Activated naive CD4-positive, alpha-beta T cell treated with anti-CD3 and anti-CD28 coated beads, Interleukin-2, amount 50 U/mL, for 24 hours (primary cell): ENCODE results near the gene MAGOH.

Experiments
- H3K27ac Mint-ChIP-seq: one replicate; pipeline ENCODE4 v1.8.0; 2021; ENCODE audit warnings: mild to moderate bottlenecking, mixed read lengths
- H3K27me3 Mint-ChIP-seq: one replicate; pipeline ENCODE4 v1.8.0; 2021; ENCODE audit warnings: mixed read lengths
- H3K36me3 Mint-ChIP-seq: one replicate; pipeline ENCODE4 v1.8.0; 2021; ENCODE audit warnings: mixed read lengths
- H3K4me1 Mint-ChIP-seq: one replicate; pipeline ENCODE4 v1.8.0; 2021; ENCODE audit warnings: mixed read lengths
- H3K4me3 Mint-ChIP-seq: one replicate; pipeline ENCODE4 v1.8.0; 2021; ENCODE audit warnings: mild to moderate bottlenecking, mixed read lengths
- H3K9me3 Mint-ChIP-seq: one replicate; pipeline ENCODE4 v1.8.0; 2021; ENCODE audit warnings: mixed read lengths

Gene MAGOH

DNA sequence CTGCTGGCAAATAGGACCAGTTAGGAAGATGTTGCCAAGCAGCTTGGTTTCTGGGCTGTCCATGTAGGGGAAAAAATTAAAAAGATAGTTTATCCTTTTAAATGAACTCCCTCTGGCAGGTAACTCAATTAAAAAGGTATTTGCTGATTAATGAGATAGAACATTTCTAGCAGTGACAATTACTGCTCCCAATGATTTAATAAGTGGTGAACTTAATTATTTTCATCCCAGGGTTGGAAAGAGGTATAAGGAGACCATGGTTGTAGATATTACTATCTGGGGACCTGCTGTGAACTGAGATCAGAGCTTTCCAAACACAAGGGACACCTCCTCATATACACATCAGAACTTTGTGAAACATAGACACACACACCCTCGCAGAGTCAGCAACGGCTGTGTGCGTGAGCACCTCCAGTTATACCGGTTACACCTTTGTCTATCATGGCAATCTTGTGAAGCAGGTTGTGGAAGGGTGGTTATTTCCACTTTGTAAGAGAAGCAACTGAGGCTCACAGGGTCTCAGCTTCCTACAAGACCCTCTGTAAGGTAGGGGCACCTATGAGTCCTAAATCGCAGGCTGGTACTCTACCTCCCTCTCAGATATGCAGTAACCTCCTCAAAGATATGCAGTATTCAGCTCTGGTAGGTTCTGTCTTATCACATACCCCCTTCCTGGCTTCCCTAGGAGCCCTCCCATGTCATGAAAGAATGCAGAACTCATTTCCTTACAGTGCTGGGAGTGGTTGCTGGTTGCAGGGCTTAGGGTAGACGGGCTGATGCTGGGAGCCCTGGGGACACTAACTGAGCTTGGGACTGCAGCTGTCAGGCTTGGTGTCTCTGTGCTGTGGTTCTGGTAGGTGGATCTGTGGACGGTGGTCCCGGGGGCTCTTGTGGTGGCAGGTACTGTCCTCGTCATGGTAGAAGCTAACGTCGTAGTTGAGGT lies 18.5 kb upstream of the MAGOH start:
- Mint-ChIP-seq H3K9me3 (no peaks in the 10 kb centered on the region), H3K27me3 (no peaks in the 10 kb centered on the region), H3K4me3 (no peak overlapping the region), H3K27ac (no peak overlapping the region), H3K4me1 (no peaks in the 10 kb centered on the region), H3K36me3 (peaks cover 7% of the 10 kb centered on the region)

DNA sequence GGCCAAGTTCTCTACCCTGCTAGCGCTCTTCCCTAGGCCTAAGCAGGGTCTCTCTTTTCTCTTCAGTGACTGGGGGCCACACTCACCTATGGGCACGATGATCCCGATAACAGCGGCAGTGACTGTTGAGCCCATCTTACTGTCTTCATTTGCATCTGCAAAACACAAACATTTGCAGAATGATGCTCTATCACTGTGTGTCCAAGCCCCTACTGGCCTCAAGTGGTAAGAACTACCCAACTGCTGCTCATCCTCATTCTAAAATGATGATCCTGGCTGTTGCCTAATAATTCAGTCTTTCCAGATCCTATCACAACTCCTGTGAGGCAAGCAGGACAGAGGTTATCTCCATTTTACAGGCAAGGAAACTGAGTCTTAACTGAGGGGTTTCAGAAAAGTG lies 16.7 kb upstream of the MAGOH start:
- no peak overlapping the region for H3K4me3 Mint-ChIP-seq
- H3K36me3 Mint-ChIP-seq, result peaks cover 12% of the 10 kb centered on the region
- H3K27ac Mint-ChIP-seq, result no peak overlapping the region
- H3K4me1 Mint-ChIP-seq, result no peaks in the 10 kb centered on the region
- no peaks in the 10 kb centered on the region for H3K9me3 Mint-ChIP-seq
- no peaks in the 10 kb centered on the region for H3K27me3 Mint-ChIP-seq

DNA sequence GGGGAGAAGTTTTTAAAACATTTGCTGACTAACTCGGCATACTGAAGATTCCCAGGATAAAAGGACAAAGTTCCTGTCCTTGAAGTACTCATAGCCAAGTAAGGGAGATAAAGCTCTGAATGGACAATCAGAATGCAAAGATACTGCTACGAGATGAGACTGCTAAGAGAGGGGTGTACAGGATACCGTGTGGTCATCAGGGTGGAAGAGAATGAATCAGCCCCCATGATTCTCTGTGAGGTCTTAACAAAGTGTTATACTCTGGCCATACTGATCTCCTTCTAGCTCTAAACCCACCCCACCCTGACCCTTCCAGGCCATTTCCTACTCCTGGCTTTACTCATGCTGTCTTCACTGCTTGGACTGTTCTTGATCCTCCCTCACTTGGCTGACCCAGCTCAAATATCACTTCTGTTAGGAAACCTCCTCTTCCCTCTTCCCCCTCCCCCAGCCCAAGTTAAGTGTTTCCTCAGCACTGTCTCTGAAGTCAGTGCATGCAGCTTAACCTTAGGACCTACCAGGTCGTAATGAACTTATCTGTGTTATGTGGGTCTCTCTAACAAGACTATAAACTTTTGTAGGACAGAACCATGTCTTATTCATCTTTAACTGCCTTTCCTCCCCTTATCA lies 15.8 kb upstream of the MAGOH start:
- Mint-ChIP-seq H3K36me3 (peaks cover 12% of the 10 kb centered on the region), H3K27me3 (no peaks in the 10 kb centered on the region), H3K9me3 (no peaks in the 10 kb centered on the region), H3K4me3 (no peak overlapping the region), H3K27ac (no peak overlapping the region), H3K4me1 (no peaks in the 10 kb centered on the region)

DNA sequence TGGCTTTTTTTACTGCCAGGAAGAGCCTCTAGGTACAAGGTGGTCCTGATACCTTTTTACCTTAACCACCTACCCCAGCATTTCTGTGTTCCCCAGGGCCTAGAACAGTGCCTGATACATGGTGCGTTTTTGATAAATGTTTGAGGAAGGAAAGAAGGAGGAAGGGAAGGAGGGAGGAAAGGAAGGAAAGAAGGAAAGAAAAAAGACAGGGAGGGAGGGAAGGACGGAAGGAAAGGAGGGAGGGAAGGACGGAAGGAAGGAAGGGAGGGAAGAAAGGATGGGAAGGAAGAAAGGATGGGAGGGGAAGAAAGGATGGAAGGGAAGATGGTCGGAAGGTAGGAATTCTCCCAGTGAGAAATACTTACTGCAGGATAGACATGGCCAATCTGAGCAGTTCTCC lies 12.0 kb upstream of the MAGOH start:
- Mint-ChIP-seq H3K4me3 (no peak overlapping the region), H3K9me3 (no peaks in the 10 kb centered on the region), H3K27me3 (no peaks in the 10 kb centered on the region), H3K36me3 (peaks cover 12% of the 10 kb centered on the region), H3K4me1 (no peaks in the 10 kb centered on the region), H3K27ac (no peak overlapping the region)

DNA sequence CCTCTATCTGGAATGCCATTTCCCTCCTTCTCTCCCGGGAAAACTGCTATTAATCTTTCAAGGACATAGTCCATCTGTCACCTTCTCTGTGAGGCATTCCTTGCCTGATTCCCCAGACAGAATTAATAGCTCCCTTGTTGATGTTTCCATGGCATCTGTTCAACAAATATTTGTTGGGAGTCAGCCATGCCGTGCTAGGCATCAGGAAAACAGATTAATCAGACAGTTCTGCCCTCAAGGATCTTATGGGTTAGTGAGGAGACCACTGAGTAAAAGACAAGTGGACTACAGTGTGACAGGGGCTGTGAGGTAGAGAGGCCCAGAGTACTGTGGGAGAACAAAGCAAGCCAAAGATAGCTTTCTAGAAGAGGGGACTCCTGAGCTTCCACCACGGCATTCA lies 11.4 kb upstream of the MAGOH start:
- no peaks in the 10 kb centered on the region for H3K4me1 Mint-ChIP-seq
- H3K27ac Mint-ChIP-seq, result no peak overlapping the region
- peaks cover 12% of the 10 kb centered on the region for H3K36me3 Mint-ChIP-seq
- no peak overlapping the region for H3K4me3 Mint-ChIP-seq
- no peaks in the 10 kb centered on the region for H3K27me3 Mint-ChIP-seq
- H3K9me3 Mint-ChIP-seq, result no peaks in the 10 kb centered on the region

DNA sequence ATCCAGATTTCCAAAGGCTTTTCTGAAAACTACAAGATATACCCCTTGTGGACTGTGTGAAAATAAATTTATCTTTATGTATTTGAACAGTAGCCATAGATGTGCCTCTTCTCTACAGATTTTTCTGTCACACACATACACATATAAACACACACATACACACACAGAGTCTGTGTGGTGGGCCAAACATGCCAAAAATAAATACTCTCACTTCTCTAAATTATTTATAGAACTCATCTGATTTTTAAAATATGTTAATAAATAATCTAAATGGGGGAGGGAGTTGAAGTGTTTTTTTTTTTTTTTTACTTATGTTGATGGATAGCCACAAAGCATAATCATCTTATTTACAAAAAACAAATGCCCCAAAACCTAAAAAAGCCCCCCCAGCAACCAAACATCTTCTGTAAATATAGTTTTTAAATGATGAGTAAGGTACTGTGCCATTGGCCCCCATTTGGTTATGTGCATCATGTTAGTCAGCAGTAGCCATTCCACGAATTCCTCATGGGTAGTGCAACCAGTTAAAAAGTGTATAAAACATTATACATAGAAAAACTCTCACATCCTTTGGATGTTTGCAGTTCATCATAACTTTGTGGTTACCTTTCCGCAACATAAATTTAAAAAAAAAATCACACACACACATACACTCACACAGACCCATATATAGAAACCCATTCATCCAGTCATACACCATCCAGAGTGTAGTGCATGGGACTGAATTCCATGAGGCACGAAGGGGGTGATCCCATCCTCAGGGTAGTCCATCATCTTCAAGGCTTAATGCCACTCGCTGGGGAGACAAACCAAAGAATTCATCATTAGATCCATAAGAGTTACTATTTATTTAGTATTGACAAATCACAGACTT lies 8.2 kb upstream of the MAGOH start:
- Mint-ChIP-seq H3K9me3 (no peaks in the 10 kb centered on the region), H3K4me3 (no peak overlapping the region), H3K27me3 (no peaks in the 10 kb centered on the region), H3K27ac (no peak overlapping the region), H3K36me3 (peaks cover 9% of the 10 kb centered on the region), H3K4me1 (no peaks in the 10 kb centered on the region)

DNA sequence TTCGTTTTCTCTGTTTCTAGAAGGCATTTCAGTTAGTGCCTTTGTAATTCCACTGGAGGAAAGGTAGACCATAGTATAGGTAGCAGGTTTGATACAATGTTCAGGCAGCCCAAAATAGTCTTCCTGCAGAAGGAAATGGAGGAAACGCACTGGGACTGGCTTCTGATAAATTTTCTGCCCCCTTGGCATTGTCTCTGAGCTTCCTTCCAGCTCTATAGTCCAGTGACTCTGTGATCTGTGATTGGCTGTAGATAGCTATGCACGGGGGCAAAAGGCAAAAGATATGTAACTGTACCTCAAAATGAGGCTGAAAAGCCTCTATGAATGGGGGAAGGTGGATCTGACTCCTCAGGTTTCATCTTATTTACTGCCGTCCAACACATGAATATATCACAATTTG lies 5.8 kb upstream of the MAGOH start:
- H3K4me3 Mint-ChIP-seq, result no peak overlapping the region

DNA sequence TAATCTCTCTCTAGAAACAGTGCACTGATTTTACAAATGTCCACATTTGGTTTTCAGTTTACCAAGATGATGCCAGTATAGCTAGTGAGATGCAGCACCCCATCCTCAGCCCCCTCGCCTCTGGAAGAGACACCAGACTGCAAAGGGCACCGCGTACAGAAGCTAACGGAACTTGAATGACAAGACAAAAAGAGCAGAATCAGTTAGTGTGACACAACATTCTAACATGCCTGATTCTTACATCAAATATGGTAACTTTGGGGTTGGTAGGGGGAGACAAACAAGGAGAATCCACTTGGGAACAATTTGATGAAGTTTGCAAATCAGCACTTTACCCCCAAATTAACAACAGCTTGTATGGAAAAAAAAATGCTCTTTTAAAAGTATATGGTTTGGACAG lies 4.1 kb upstream of the MAGOH start:
- no peak overlapping the region for H3K4me3 Mint-ChIP-seq
- no peaks in the 10 kb centered on the region for H3K27me3 Mint-ChIP-seq
- H3K4me1 Mint-ChIP-seq, result peaks cover 17% of the 10 kb centered on the region
- H3K9me3 Mint-ChIP-seq, result no peaks in the 10 kb centered on the region
- no peak overlapping the region for H3K27ac Mint-ChIP-seq
- no peaks in the 10 kb centered on the region for H3K36me3 Mint-ChIP-seq

More for the DNA sequence above, 5.8 kb upstream of the MAGOH start:
- Mint-ChIP-seq H3K9me3 (no peaks in the 10 kb centered on the region), H3K27ac (no peak overlapping the region), H3K36me3 (peaks cover 2% of the 10 kb centered on the region), H3K27me3 (no peaks in the 10 kb centered on the region), H3K4me1 (peaks cover under 1% of the 10 kb centered on the region)

DNA sequence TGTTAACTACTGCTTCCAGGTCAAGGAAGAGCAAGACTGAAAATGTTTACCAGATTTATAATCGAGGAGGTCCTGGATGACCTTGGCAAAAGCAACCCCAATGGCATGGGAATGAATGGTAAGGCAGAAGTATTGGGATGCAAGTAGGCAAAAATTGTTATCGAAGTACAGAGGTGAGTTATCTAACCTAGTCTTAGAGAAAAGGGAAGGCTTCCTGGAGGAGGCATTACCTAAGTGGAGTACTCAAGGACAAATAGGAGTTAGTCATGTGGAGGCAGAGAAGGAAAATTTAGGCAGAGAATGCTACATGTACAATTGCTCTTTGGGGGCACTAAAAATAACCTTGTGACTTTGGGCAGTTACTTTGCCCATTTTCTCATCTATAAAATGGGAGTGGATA lies 3.5 kb upstream of the MAGOH start:
- Mint-ChIP-seq H3K27me3 (no peaks in the 10 kb centered on the region), H3K4me3 (no peak overlapping the region), H3K36me3 (no peaks in the 10 kb centered on the region), H3K9me3 (no peaks in the 10 kb centered on the region), H3K27ac (no peak overlapping the region), H3K4me1 (peaks cover 21% of the 10 kb centered on the region)

DNA sequence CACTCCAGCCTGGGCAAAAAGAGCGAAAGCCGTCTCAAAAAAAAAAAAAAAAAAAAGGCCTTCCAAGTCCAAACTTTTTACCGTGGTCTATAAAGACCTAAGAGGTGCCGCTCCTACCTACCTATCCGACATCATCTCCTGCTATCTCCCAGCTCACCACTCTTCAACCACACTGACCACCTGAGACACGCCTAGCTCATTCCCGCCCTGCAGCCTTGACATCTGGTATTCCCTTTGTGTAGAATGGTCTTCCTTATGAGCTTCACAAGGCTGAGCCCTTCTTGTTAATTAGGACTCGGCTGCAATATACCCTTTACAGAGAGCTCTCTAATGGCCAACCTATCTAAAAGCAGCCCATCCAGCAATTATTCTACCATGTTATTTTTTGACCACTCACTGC lies 680 bp downstream of the MAGOH start:
- Mint-ChIP-seq H3K4me1 (peaks cover 32% of the 10 kb centered on the region), H3K4me3 (peak overlapping the region; percentile 94), H3K27ac (peak overlapping the region; percentile 70), H3K27me3 (no peaks in the 10 kb centered on the region), H3K9me3 (no peaks in the 10 kb centered on the region), H3K36me3 (peaks cover 3% of the 10 kb centered on the region)

DNA sequence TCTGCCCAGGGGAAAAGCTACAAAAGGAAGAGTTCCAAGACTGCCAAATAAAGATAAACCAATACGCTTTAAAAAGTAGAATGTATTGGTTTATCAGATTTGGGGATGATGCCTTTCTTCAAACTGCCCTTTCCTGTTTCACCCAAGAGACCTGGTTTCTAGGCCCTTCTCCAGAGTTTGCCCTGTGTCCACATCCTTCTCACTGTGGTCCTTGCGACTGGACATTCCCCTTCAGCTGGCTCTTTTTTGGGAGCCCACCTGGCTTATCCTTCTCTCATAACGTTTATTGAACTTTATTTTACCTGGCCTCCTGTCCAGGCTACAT lies 17.4 kb downstream of the MAGOH start:
- no peaks in the 10 kb centered on the region for H3K36me3 Mint-ChIP-seq
- H3K27me3 Mint-ChIP-seq, result no peaks in the 10 kb centered on the region
- H3K4me1 Mint-ChIP-seq, result peaks cover 25% of the 10 kb centered on the region
- H3K9me3 Mint-ChIP-seq, result no peaks in the 10 kb centered on the region
- peak overlapping the region; percentile 97 for H3K27ac Mint-ChIP-seq
- peak overlapping the region; percentile 91 for H3K4me3 Mint-ChIP-seq

DNA sequence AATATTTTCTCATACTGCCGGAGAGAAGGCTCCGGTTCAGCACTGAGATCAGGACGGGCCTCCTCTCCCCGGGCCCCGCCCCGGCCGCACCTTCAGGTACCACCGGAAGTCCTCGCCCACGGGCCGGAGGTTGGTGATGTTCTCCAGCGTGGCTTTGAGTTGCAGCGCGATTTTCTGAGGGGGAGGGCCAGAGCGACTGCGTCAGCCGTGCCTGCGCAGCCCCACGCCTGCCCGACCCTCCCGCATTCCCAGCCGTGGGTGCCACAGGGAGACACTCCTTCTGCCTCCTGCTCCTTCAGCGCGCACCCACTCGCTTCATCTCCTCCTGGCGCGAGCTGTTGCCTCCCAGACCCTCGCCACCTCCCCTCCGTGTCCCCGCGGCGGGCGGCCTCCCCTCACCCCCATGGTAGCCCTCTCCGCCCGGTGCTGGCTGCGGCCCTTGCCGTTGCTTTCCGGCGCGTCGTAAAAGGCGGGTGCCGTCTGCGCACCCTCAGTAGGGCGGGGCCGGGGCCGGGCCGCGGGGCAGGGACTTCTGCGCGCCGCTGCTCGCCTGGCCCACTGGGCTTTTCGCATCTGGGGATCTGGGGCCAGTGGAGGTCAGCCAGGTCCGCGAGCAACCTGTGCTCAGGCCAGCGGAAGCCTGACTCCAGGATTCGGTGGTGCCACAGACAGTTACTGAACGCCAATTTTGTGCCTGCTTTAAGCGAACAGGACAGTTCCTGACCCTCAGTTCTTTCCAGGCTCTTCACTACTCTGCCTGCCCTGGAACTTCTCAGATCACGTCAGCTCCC lies 18.0 kb downstream of the MAGOH start, which contains the start of gene CZIB:
CZIB (minus strand) TSS at position 464 of the 791 bp plus-strand sequence; CDS start at position 405, 59 bp downstream.
- Mint-ChIP-seq H3K27me3 (no peaks in the 10 kb centered on the region), H3K27ac (peak within 1 kb of the TSS; percentile 97), H3K4me1 (peaks cover 25% of the 10 kb centered on the region), H3K9me3 (no peaks in the 10 kb centered on the region), H3K36me3 (no peaks in the 10 kb centered on the region), H3K4me3 (peak within 1 kb of the TSS; percentile 91)

DNA sequence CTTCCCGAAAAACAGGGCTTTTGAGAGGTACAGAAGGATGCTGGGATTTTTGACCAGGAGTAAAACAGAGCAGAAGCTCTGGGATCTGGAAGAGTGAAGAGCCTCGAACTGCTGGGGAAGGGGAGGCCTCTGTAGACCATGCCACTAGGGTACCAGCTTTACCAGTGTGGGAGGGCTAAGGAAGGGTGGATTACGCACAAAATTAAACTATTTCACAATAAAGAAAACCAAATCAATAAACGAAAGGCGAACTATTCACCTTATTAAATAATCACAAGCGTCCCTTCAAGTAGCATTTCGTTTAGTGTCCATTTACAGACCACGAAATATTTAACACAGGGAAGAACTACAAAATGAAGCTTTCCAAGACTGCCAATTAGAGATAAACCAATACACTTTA lies 18.6 kb downstream of the MAGOH start:
- H3K9me3 Mint-ChIP-seq, result no peaks in the 10 kb centered on the region
- peaks cover 25% of the 10 kb centered on the region for H3K4me1 Mint-ChIP-seq
- H3K36me3 Mint-ChIP-seq, result no peaks in the 10 kb centered on the region
- peak overlapping the region; percentile 91 for H3K4me3 Mint-ChIP-seq
- peak overlapping the region; percentile 97 for H3K27ac Mint-ChIP-seq
- no peaks in the 10 kb centered on the region for H3K27me3 Mint-ChIP-seq

DNA sequence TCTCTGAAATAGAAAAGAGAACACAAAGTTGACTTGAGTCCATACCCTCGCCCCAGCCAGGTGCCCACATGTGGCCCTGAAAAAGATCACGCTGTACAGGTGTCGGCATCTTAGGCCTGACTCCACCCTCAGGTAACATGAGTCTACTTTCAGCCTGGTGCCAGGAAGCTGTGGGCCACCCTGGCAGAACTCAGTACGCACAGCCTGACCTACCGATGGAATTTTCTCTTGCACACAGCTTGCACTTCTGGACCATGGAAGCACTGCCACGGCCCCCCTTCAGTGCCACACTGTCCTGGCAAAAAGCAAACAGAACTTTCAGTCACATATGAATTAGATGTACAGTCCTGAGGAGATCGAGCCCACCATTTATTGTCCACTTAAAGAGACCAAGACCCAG lies 20.1 kb downstream of the MAGOH start:
- Mint-ChIP-seq H3K27me3 (no peaks in the 10 kb centered on the region), H3K9me3 (no peaks in the 10 kb centered on the region), H3K27ac (peak overlapping the region; percentile 17), H3K4me3 (peak overlapping the region; percentile 15), H3K4me1 (peaks cover 25% of the 10 kb centered on the region), H3K36me3 (no peaks in the 10 kb centered on the region)

DNA sequence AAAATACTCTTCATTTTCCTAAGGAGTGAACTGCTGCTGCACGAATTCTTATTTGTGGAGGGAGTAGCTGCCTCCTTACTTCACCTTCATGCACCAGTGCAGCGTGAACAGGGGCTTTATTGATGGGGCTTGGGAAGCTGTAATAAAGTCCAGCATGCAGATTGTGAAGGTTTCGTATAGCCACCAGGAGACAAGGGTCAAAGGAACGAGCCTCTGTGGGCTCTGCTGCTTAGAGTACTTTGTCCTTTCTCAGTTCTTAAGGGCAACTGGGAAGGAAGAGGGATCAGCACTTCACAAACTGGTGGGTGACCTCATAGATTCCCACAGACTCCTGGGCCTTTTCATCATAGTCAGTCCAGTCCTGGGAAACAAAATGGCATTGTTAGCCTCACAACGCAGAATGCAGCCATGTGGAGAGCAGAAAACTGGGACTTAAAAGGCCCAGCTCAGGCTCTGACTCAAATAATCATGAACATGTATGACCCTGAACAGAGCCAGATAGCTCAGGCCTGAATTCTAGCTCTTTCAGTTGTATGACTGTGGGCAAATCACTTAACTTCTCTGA lies 23.9 kb downstream of the MAGOH start:
- no peaks in the 10 kb centered on the region for H3K27me3 Mint-ChIP-seq
- H3K4me1 Mint-ChIP-seq, result peaks cover 14% of the 10 kb centered on the region
- H3K36me3 Mint-ChIP-seq, result peaks cover 8% of the 10 kb centered on the region
- H3K4me3 Mint-ChIP-seq, result no peak overlapping the region
- no peak overlapping the region for H3K27ac Mint-ChIP-seq
- no peaks in the 10 kb centered on the region for H3K9me3 Mint-ChIP-seq
